ENCODE results near the gene SLF2. TPM values are rescaled to one million over a fixed set of nuclear protein-coding genes. Genes with fewer than 3 reads are reported as not detected.
A peak's percentile ranks its signal among the peaks of the same experiment; 100 is the strongest.

The SLF2 gene
- total and polyA plus RNA-seq, 2 of the 13 experiments (the other 11 are each of a cell fraction or from before 2014, with no cell fraction given) = 12.2 to 48.1 TPM

- TF ChIP-seq, protein P1, sequence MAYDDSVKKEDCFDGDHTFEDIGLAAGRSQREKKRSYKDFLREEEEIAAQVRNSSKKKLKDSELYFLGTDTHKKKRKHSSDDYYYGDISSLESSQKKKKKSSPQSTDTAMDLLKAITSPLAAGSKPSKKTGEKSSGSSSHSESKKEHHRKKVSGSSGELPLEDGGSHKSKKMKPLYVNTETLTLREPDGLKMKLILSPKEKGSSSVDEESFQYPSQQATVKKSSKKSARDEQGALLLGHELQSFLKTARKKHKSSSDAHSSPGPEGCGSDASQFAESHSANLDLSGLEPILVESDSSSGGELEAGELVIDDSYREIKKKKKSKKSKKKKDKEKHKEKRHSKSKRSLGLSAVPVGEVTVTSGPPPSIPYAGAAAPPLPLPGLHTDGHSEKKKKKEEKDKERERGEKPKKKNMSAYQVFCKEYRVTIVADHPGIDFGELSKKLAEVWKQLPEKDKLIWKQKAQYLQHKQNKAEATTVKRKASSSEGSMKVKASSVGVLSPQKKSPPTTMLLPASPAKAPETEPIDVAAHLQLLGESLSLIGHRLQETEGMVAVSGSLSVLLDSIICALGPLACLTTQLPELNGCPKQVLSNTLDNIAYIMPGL (CRISPR knock-in tag; IDR thresholded peaks at IDR 0.05; ENCODE audit: borderline replicate concordance in 1 of 2, low read depth in 1 of 2) = peak; percentile 70 to 90
- peak; percentile 87; the same call in 1 of the 2 replicates for TF ChIP-seq BRD4 (CRISPR knock-in tag; IDR thresholded peaks at IDR 0.05)
- TF ChIP-seq ZFX (CRISPR knock-in tag; IDR thresholded peaks at IDR 0.05; ENCODE audit: low read depth) = peak; percentile 78
- TF ChIP-seq, protein P2, sequence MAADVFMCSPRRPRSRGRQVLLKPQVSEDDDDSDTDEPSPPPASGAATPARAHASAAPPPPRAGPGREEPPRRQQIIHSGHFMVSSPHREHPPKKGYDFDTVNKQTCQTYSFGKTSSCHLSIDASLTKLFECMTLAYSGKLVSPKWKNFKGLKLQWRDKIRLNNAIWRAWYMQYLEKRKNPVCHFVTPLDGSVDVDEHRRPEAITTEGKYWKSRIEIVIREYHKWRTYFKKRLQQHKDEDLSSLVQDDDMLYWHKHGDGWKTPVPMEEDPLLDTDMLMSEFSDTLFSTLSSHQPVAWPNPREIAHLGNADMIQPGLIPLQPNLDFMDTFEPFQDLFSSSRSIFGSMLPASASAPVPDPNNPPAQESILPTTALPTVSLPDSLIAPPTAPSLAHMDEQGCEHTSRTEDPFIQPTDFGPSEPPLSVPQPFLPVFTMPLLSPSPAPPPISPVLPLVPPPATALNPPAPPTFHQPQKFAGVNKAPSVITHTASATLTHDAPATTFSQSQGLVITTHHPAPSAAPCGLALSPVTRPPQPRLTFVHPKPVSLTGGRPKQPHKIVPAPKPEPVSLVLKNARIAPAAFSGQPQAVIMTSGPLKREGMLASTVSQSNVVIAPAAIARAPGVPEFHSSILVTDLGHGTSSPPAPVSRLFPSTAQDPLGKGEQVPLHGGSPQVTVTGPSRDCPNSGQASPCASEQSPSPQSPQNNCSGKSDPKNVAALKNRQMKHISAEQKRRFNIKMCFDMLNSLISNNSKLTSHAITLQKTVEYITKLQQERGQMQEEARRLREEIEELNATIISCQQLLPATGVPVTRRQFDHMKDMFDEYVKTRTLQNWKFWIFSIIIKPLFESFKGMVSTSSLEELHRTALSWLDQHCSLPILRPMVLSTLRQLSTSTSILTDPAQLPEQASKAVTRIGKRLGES (CRISPR knock-in tag; IDR thresholded peaks at IDR 0.05; ENCODE audit: borderline replicate concordance) = 0 out of 2 replicates have a peak, but pooled peaks have one; percentile 10
- TF ChIP-seq ZNF34 (CRISPR knock-in tag; IDR thresholded peaks at IDR 0.05; ENCODE audit: borderline replicate concordance) = 0 out of 2 replicates have a peak, but pooled peaks have one; percentile 34
- TF ChIP-seq NRL (CRISPR knock-in tag; IDR thresholded peaks at IDR 0.05; ENCODE audit: borderline replicate concordance) = 0 out of 2 replicates have a peak, but pooled peaks have one; percentile 14
- TF ChIP-seq HNRNPK (IDR thresholded peaks at IDR 0.05; ENCODE audit: low read depth, low read length, poor library complexity, severe bottlenecking) = peak; percentile 65
- 0 out of 4 replicates have a peak, but pooled peaks of 1 of the 2 experiments have one; percentile 23 for TF ChIP-seq EP300 (IDR thresholded peaks at IDR 0.05; ENCODE audit: low read depth in 2 of 2, low read length in 2 of 2)
- no peak for TF ChIP-seq EP300 (CRISPR knock-in tag; IDR thresholded peaks at IDR 0.05; ENCODE audit: borderline replicate concordance)
- TF ChIP-seq PHF20 (CRISPR knock-in tag; IDR thresholded peaks at IDR 0.05) = peak; percentile 44
- TF ChIP-seq SMC3 (IDR thresholded peaks at IDR 0.05; ENCODE audit: low read length) = peak; percentile 40; the same call in 1 of the 2 replicates
- no peak for TF ChIP-seq TCF12 (IDR thresholded peaks at IDR 0.05)
- peak; percentile 69 for TF ChIP-seq TCF12 (CRISPR knock-in tag; IDR thresholded peaks at IDR 0.05)
- peak; percentile 78; the same call in 1 of the 2 replicates for TF ChIP-seq ZMAT3 (CRISPR knock-in tag; conservative IDR thresholded peaks at IDR 0.05)
- peak; percentile 53 for TF ChIP-seq GABPB1 (CRISPR knock-in tag; IDR thresholded peaks at IDR 0.05)
- TF ChIP-seq SNAI1 (CRISPR knock-in tag; IDR thresholded peaks at IDR 0.05; ENCODE audit: borderline replicate concordance) = peak; percentile 74; the same call in 1 of the 2 replicates
- TF ChIP-seq REL (CRISPR knock-in tag; conservative IDR thresholded peaks at IDR 0.05) = peak; percentile 78; the same call in 1 of the 2 replicates
- no peak for TF ChIP-seq PPARG (CRISPR knock-in tag; conservative IDR thresholded peaks at IDR 0.05)
- TF ChIP-seq NFRKB (IDR thresholded peaks at IDR 0.05) = no peak
- TF ChIP-seq, protein P3, sequence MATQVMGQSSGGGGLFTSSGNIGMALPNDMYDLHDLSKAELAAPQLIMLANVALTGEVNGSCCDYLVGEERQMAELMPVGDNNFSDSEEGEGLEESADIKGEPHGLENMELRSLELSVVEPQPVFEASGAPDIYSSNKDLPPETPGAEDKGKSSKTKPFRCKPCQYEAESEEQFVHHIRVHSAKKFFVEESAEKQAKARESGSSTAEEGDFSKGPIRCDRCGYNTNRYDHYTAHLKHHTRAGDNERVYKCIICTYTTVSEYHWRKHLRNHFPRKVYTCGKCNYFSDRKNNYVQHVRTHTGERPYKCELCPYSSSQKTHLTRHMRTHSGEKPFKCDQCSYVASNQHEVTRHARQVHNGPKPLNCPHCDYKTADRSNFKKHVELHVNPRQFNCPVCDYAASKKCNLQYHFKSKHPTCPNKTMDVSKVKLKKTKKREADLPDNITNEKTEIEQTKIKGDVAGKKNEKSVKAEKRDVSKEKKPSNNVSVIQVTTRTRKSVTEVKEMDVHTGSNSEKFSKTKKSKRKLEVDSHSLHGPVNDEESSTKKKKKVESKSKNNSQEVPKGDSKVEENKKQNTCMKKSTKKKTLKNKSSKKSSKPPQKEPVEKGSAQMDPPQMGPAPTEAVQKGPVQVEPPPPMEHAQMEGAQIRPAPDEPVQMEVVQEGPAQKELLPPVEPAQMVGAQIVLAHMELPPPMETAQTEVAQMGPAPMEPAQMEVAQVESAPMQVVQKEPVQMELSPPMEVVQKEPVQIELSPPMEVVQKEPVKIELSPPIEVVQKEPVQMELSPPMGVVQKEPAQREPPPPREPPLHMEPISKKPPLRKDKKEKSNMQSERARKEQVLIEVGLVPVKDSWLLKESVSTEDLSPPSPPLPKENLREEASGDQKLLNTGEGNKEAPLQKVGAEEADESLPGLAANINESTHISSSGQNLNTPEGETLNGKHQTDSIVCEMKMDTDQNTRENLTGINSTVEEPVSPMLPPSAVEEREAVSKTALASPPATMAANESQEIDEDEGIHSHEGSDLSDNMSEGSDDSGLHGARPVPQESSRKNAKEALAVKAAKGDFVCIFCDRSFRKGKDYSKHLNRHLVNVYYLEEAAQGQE (IDR thresholded peaks at IDR 0.05; ENCODE audit: borderline replicate concordance in 1 of 2, low read depth in 1 of 2, low read length in 2 of 2) = peak in 1 of 2 experiments; percentile 6; a peak in 1 of 4 replicates
Measured at GRCh38 chr10:100969187-100970075, 56.7 kb downstream of the SLF2 start, which contains the start of gene SEMA4G (continued).

Data from HepG2 (cell line).